ENCODE measurements around the gene NRCAM.
A peak's percentile ranks its signal among the peaks of the same experiment; 100 is the strongest.

The NRCAM gene

DNA sequence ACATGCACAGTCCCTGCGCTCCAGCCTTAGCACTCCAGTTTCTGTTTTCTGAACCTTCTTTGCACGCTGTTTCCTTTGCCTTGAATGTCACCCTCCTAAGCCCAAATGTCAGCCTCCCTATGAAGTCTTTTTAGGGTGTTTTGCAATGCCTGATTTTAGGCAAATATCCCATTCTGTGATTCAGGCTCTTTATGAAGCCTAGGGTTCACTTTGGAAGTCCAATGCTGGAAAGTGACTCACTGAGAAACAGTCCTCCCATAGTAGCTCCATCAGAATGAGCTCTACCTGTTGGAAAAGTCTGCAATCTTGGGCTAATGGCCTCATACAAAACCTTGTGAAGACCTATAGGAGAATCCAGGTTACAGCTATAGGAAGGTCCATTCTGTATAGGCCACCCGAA lies 331.4 kb downstream of the NRCAM start:
- DNase-seq (ENCODE audit: low read depth) = peak; percentile 38
- H3K4me3 ChIP-seq (ENCODE audit: low read length) = no peak overlapping the region
- TF ChIP-seq, protein P1, sequence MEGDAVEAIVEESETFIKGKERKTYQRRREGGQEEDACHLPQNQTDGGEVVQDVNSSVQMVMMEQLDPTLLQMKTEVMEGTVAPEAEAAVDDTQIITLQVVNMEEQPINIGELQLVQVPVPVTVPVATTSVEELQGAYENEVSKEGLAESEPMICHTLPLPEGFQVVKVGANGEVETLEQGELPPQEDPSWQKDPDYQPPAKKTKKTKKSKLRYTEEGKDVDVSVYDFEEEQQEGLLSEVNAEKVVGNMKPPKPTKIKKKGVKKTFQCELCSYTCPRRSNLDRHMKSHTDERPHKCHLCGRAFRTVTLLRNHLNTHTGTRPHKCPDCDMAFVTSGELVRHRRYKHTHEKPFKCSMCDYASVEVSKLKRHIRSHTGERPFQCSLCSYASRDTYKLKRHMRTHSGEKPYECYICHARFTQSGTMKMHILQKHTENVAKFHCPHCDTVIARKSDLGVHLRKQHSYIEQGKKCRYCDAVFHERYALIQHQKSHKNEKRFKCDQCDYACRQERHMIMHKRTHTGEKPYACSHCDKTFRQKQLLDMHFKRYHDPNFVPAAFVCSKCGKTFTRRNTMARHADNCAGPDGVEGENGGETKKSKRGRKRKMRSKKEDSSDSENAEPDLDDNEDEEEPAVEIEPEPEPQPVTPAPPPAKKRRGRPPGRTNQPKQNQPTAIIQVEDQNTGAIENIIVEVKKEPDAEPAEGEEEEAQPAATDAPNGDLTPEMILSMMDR (conservative IDR thresholded peaks at IDR 0.05; ENCODE audit: low read length) = no peak

- DNase-seq (ENCODE audit: low read depth) = no peak
- TF ChIP-seq, protein P1 (conservative IDR thresholded peaks at IDR 0.05; ENCODE audit: low read length) = no peak
- no peak overlapping the region for H3K4me3 ChIP-seq (ENCODE audit: low read length)
Observed at GRCh38 chr7:108122181-108122580, 334.1 kb downstream of the NRCAM start.

DNA sequence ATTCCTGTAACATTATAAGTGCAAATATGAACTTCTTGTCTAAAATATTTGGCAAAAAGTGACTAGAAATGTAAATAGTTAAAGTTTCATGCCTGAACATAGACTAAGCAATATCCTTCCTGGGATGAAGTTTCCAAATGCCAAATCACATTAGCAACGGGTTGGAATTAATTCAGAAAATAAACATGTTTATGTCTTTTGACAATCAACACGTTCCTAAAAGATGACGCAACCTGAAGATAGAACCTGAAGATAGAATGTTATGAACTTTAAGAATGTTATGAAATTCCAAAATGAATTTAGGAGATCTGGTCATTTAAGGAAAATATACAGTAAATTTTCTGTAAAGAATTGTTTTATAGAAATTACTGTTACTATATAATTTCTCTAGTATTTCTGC lies 335.3 kb downstream of the NRCAM start:
- TF ChIP-seq, protein P1 (conservative IDR thresholded peaks at IDR 0.05; ENCODE audit: low read length) = no peak
- DNase-seq (ENCODE audit: low read depth) = peak; percentile 16
- no peak overlapping the region for H3K4me3 ChIP-seq (ENCODE audit: low read length)

- H3K4me3 ChIP-seq (ENCODE audit: low read length) = no peak overlapping the region
- TF ChIP-seq, protein P1 (conservative IDR thresholded peaks at IDR 0.05; ENCODE audit: low read length) = no peak
- no peak for DNase-seq (ENCODE audit: low read depth)
Observed at GRCh38 chr7:108120196-108120595, 336.0 kb downstream of the NRCAM start.

DNA sequence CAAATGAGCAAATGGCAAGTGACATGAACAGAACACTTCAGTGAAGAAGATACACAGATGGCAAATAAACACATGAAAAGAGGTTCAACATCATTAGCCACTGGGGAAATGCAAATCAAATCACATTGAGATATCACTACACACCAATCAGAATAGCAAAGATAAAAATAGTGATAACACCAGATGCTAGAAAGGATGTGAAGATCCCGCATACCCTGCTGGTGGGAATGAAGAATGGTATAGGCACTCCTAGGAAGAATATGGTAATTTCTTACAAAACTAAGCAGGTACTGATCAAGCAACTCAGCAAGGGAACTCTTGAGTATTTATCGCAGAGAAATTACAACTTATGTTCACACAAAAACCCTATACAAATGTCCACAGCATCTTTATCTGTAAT lies 337.3 kb downstream of the NRCAM start:
- no peak for DNase-seq (ENCODE audit: low read depth)
- TF ChIP-seq, protein P1 (conservative IDR thresholded peaks at IDR 0.05; ENCODE audit: low read length) = no peak
- no peak overlapping the region for H3K4me3 ChIP-seq (ENCODE audit: low read length)

DNA sequence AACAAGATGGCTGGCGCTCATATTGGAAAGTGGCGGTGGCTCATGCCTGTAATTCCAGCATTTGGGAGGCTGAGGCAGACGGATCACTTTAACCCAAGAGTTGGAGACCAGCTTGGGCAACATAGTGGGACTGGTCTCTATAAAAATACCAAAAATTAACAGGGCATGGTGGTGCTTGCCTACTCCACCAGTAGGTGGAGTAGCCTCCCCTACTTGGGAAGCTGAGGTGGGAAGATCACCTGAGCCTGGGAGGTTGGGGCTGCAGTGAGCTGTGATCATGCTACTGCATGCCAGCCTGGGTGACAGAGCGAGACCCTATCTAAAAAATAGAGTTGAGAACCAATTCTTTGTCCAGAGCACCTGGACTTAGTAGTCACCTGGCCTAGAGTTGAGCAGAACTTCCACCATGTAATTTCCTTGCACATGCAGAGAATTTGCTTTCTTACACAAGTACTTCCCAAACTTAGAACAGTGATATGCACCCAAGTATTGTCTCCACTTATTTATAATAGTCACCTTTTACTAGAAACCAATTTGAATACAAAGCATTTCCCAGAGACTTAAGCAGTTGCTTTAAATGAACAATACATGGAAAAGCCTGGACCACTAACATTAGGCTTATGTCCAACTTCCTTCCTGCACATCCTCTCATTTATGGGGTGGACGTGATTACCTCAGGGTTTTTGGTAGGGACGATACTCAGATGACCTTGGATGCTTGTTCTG lies 342.0 kb downstream of the NRCAM start:
- H3K4me3 ChIP-seq (ENCODE audit: low read length) = no peak overlapping the region
- no peak for DNase-seq (ENCODE audit: low read depth)
- TF ChIP-seq, protein P1 (conservative IDR thresholded peaks at IDR 0.05; ENCODE audit: low read length) = peak; percentile 27; the same call in 1 of the 2 replicates

DNA sequence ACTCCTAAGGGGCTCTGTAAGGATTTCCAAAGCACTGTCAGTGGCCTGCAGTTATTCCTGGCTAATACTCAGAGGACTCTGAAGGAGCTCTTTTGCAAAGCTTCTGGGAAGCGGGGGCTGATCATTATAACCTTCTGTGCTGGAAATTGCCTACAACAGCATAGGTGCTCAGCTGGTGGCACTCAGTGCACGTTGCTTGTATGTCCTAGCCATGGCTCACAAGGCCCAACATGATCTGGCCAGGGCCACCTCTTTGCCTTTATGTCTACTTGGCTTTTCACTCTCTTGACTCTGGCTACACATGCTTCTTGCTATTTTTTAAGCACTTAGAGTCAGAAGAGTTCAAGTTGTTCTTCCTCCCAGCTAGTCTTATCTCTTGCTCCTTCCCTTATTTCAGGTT lies 343.6 kb downstream of the NRCAM start:
- no peak overlapping the region for H3K4me3 ChIP-seq (ENCODE audit: low read length)
- DNase-seq (ENCODE audit: low read depth) = no peak
- TF ChIP-seq, protein P1 (conservative IDR thresholded peaks at IDR 0.05; ENCODE audit: low read length) = no peak
